IPS-NIHi11 (cell line): ENCODE data around the gene POC1A.
"Not testable (repeated sequence)": the region's sequence is repeated elsewhere in the genome, so short reads cannot be mapped to it uniquely, and the experiment has no call there.

Experiments
- DNase-seq: peaks from one replicate; pipeline ENCODE4 v3.0.0; 2012; ENCODE audit warnings: mixed read lengths, low spot score

The POC1A gene

GRCh38 chr3:52046186-52046901 lies 107.9 kb downstream of the POC1A start:
- DNase-seq: no peak

GRCh38 chr3:52044869-52045619 lies 109.2 kb downstream of the POC1A start:
- DNase-seq: peak; percentile 63

DNA sequence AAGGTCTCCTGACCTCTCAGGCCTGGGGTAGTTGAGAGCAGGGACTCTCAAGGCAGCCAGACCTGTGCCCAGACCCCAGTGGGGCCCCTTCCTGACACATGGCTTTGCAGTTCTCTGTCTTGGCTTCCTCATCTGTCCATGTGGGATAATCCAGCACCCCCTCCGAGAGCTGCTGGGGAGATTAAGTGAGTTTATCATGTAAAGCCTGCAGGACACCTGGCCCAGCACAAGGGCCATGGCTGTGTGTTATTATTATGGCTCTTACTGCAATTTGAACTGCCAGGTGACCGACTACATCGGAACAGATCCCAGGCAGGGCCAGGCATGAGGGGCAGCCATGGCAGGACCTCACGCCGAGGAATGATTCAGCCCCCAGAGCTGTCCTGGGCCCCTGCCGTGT lies 110.5 kb downstream of the POC1A start:
- no peak for DNase-seq

DNA sequence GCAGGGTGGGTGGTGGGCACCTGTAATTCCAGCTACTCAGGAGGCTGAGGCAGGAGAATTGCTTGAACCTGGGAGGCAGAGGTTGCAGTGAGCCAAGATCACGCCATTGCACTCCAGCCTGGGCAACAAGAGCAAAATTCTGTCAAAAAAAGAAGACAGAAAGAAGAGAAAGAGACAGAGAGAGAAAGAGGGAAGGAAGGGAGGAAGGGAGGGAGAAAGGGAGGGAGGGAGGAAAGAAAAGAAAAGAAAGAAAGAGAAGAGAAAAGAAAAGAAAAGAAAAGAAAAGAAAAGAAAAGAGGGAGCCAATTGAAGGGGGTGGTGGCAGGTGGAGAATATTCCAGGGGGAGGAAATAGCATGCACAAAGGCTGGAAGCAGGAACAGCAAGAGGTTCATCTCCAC lies 111.2 kb downstream of the POC1A start:
- not testable (repeated sequence) for DNase-seq

GRCh38 chr3:52041118-52041731 lies 113.0 kb downstream of the POC1A start:
- DNase-seq: peak; percentile 66

DNA sequence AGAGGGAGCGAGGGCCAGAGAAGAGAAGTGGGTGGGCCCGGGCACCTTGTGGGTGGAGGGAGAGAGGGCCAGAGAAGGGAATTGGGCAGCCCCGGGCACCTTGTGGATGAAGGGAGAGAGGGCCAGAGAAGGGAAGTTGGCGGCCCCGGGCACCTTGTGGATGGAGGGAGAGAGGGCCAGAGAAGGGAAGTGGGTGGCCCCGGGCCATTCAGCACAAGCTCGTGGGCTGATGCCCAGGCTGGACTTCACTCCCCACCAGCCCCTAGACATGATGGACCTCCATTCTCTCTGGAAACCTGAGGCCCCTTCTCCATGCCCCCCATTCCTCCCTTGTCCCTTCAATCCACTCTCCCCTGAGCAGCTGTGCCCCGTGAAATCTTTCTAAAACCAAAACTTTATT lies 113.6 kb downstream of the POC1A start:
- DNase-seq: no peak

DNA sequence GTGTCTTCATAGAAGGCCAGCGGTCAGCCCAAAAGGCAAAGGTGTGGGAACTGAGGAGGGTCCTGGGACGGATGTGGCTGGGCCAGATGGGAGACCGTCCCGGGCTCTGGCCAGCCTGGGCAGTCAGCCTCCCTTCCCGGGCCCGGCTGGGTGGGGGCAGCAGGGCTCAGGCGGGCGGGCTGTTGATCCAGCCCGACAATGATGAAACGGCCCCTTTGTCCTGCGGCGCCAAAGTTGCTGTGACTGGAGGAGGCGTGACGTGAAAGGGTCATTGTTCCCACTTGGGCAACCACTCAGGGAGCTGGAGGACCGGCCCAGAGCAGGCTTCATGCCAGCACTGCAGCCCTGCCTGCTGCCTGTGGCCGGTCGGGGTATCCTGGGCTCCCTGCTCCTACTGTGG lies 114.4 kb downstream of the POC1A start:
- DNase-seq: peak; percentile 62

DNA sequence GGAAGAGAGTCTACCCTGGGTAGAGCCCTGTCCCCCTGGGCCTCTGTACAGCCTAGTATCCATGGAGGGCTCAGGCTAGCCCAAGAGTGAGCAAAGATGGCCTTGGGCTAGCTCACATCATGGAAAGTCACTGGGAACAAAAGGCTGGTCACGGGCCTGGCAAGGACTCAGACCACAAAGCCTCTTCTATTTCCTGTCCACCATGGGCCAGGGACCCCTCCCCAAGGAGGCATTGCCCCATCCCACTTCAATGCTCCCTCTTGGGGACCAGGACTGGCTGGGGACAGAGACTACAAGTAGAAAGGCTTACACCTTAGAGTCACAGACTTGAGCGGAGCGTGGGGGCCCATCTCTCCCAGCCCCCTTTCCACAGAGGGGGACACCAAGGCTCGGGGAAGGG lies 114.8 kb downstream of the POC1A start:
- no peak for DNase-seq

DNA sequence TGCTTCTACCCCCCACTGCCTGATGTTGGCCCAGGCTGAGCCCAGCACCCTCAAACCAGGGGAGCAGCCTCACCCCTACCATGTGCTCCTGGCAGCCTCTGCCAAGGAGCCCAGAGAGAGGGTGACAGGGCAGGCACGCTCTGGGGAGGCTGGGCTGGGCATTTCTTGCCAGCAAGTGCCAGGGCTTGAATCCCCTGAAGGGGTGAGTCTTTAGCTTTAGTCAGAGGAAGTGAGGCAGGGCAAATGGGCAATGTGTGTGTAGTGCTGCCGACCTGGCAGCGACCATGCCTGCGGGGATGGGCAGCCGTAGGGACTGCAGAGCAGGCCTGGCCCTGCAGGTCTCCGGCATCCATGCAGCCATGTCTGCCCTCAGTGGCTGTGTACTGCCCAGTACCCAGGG lies 116.0 kb downstream of the POC1A start:
- DNase-seq: no peak

DNA sequence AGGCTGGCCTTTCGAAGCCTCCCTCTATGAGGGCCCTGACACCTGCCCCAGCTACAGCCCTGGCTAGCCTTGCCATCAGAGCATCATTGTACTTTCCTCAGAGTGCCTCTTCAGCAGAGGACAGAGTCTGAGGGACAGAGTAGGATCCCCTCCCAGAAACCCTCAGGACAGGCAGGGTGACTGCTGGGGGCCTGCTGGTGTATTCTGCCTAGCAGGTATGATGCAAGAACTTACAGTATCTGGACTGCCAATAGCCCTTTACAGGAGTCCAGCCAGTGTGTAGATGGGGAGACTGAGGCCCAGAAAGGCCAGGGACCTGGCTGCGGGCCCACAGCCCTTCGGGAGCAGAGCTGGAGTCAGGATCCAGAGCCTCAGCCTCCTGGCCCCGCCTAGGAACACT lies 116.9 kb downstream of the POC1A start:
- DNase-seq: no peak

DNA sequence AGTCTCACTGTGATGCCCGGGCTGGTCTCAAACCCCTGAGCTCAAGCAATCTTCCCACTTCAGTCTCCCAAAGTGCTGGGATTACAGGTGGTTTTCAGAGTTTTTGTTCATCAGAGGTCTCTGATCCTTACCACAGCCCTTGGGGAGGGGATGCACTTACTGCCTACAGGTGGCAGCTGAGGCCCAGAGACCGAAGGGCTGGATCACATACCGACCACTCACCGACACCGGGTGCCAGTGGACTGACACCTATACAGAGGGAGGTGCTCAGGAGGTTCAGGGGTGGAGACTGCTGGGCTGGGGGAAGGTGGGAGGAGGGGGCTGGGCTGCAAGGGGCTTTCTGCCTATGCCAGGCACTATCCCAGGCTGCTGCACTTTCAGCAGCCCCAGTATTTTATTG lies 117.4 kb downstream of the POC1A start:
- peak; percentile 75 for DNase-seq

GRCh38 chr3:52036222-52036694 lies 118.0 kb downstream of the POC1A start:
- no peak for DNase-seq

GRCh38 chr3:52034651-52035050 lies 119.6 kb downstream of the POC1A start:
- DNase-seq: no peak

GRCh38 chr3:52034212-52034611 lies 120.0 kb downstream of the POC1A start:
- no peak for DNase-seq

DNA sequence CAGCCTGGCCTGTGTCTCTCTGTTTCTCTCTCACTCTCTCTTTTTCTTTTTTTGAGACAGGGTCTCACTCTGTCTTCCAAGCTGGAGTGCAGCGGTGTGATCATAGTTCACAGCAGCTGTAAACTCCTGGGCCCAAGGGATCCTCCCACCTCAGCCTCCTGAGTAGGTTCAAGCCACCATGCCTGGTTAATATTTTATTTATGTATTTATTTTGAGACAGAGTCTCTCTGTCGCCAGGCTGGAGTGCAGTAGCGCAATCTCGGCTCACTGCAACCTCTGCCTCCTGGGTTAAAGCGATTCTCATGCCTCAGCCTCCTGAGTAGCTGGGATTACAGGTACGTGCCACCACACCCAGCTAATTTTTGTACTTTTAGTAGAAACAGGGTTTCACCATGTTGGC lies 120.5 kb downstream of the POC1A start:
- not testable (repeated sequence) for DNase-seq

DNA sequence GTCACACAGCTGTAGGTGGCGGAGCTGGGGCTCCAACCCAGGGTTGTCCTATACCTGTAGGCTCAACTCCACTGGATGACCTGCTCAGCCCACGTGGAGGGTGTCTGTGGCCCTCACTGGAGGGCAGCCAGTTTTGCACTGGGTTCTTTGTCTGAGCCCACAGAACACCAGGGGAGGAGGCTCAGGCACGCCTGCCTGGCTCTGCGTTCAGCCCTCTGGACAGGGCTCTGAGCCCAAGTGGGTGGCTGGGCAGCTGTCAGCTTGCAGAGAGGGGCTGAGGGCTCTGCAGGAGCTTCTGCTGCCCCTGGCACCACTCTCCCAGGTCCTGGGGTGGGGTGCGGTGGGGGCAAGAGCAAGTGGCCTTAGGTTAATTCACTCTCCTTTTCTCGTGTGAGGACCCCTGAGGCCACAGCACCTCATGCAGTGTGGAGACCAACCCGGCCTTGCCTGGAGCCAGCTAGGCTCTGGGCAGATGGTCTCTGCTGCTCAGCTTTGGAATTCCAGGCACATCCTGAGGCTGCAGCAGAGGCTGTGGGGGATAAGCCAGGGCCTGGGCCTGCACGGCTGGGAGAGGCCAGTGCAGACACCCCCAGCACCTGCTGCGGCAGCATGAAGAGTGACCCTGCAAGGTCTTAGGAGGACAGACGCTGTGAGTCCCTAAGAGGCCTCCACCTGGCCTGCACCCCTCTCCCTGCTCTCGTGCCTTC lies 121.4 kb downstream of the POC1A start:
- DNase-seq: no peak

DNA sequence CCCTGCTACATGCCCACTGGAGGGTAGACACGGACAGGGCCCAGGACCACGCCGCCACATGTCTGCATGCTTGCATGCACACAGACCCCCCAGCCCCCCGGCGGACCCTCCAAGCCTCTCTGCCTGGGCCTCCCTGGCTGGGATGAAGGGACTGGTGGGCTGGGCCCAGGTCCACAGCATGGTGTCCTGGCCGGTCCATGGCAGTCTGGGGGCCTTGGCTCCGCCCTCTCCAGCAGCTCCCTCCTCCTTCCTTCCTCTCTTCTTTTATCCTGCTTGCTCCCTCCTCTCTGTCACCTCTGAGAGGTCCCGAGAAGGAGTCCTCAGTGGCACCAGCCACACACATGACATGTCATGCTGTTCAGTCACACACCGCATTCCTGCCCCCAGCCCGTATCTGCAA lies 122.3 kb downstream of the POC1A start:
- DNase-seq: peak; percentile 52

DNA sequence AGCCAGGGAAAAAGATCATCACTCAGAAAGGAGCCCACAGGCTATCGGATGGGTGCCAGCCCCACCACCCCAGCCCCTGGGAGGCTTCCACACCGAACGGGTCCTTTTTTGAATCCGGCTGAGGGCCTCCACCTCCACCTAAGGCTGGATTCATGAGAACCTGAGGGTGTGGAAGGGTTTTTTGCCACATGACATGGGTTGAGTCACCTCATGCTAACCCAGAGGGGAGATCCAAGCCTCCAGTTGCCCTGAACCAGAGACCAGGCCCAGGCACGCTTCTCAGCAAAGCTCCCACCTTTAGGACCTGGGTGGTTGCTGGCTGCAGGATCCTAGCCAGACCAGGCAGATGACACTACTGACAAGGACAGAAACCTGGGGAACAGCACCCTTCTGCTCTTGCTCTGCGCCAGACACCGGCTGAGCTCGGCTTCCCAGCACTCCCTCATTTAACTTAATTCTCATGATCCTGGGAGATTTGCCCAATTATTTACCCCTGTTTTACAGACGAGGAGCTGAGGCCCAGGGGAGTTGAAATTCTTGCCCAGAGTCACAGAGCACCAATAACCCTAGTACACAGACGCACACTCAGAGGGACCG lies 123.4 kb downstream of the POC1A start:
- DNase-seq: no peak

GRCh38 chr3:52029535-52029934 lies 124.7 kb downstream of the POC1A start:
- DNase-seq: no peak

- no peak for DNase-seq
These were observed 125.2 kb downstream of the POC1A start for GRCh38 chr3:52029053-52029452.

GRCh38 chr3:52028572-52028971 lies 125.7 kb downstream of the POC1A start:
- no peak for DNase-seq

DNA sequence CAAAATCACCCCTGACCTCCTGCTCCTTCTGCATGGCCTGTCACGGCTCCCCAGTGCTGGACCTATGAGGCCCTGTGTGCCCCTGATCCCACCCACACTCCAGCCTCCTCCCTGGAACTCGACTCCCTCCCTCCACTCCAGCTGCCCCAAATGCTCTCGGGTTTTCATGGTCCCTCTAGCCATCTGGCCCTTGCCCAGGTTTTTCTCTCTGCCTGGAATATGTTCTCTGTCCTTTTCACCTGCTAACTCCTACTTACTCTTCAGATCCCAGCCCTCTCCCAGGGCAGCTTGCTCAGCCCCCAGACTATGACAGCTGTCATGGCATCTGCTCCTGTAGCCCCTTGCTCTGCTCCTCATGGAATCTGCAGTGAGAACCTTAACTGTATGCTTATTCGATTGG lies 128.2 kb downstream of the POC1A start:
- DNase-seq: no peak
